ENCODE measurements around the gene PDAP1. TPM values are rescaled to one million over a fixed set of nuclear protein-coding genes. Genes with fewer than 3 reads are reported as not detected.

PDAP1 gene
- total and polyA plus RNA-seq, 2 experiments from 2014 or later = 52.6 to 93.9 TPM

DNA sequence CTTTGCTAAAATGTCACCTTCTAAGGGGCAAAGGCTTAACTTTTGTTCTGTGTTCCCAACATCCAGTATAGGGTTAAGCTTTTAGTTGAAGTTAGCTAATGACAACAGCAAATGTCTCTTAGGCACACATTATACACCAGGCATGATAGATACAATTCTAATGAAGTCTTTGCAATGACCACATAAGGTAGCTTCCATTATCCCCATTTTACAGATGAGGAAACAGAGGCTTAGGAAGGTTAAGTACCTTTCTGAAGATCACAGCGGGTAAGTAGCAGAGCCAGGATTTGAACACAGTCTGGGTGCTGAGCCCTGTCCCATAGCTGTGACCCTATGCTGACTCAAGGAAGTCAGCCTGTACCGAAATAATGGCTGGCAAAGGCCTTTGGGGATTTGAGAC is 2.2 kb upstream of the PDAP1 start:
- Histone ChIP-seq H3K27ac (no peak overlapping the region), H3K4me2 (peak overlapping the region; percentile 87)

DNA sequence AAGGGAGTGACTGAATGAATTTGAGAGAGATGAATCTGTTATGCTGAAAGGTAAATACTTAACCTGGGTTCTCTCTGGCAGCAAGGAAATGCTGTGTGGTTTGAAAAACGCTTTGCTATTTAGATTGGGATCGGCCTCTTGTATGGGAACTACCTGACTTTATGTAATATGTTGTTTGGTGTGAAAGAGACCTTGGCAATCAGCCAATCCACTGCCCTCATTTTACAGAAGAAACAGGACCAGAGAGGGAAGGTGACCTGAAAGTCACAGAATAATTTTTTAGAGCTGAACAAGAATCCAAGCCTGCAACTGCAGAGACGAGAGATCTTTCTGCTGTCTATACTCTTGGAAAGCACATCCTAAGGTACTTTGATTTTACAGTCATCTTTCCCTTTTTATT is 1.4 kb upstream of the PDAP1 start:
- Histone ChIP-seq H4K20me1 (ENCODE audit: insufficient read depth, poor library complexity, severe bottlenecking) (peaks cover 27% of the 10 kb centered on the region), H3K9me3 (ENCODE audit: low read depth) (no peaks in the 10 kb centered on the region), H3K4me2 (peak overlapping the region; percentile 87), H3K27me3 (no peaks in the 10 kb centered on the region), H3K79me2 (peaks cover 87% of the 10 kb centered on the region), H2AFZ (no peak overlapping the region), H3K4me3 (peak overlapping the region; percentile 39), H3K4me1 (ENCODE audit: insufficient read depth) (peaks cover 23% of the 10 kb centered on the region), H3K36me3 (replicated peaks; ENCODE audit: insufficient read depth, low read depth) (peaks cover 3% of the 10 kb centered on the region), H3K9me2 (replicated peaks; ENCODE audit: insufficient read depth) (no peaks in the 10 kb centered on the region), H3K27ac (peak overlapping the region; percentile 95)
- DNase-seq (ENCODE audit: low spot score) = no peak
- TF ChIP-seq EZH2 (IDR thresholded peaks at IDR 0.05; ENCODE audit: borderline replicate concordance) = no peak
- TF ChIP-seq, protein P1, sequence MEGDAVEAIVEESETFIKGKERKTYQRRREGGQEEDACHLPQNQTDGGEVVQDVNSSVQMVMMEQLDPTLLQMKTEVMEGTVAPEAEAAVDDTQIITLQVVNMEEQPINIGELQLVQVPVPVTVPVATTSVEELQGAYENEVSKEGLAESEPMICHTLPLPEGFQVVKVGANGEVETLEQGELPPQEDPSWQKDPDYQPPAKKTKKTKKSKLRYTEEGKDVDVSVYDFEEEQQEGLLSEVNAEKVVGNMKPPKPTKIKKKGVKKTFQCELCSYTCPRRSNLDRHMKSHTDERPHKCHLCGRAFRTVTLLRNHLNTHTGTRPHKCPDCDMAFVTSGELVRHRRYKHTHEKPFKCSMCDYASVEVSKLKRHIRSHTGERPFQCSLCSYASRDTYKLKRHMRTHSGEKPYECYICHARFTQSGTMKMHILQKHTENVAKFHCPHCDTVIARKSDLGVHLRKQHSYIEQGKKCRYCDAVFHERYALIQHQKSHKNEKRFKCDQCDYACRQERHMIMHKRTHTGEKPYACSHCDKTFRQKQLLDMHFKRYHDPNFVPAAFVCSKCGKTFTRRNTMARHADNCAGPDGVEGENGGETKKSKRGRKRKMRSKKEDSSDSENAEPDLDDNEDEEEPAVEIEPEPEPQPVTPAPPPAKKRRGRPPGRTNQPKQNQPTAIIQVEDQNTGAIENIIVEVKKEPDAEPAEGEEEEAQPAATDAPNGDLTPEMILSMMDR (IDR thresholded peaks at IDR 0.05; ENCODE audit: poor library complexity) = no peak
- TF ChIP-seq EZH2phosphoT487 (IDR thresholded peaks at IDR 0.05; ENCODE audit: low read depth, severe bottlenecking, unreplicated experiment) = no peak
- 61% methylated on average over 3 of the region's 3 CpGs for WGBS (ENCODE audit: low lambda C conversion rate, missing lambda C conversion rate)

More for the DNA sequence above, 2.2 kb upstream of the PDAP1 start:
- H3K9me2 ChIP-seq (replicated peaks; ENCODE audit: insufficient read depth) = no peaks in the 10 kb centered on the region
- no peaks in the 10 kb centered on the region for H3K9me3 ChIP-seq (ENCODE audit: low read depth)
- H4K20me1 ChIP-seq (ENCODE audit: insufficient read depth, poor library complexity, severe bottlenecking) = peaks cover 18% of the 10 kb centered on the region
- TF ChIP-seq, protein P1 (IDR thresholded peaks at IDR 0.05; ENCODE audit: poor library complexity) = no peak
- TF ChIP-seq EZH2phosphoT487 (IDR thresholded peaks at IDR 0.05; ENCODE audit: low read depth, severe bottlenecking, unreplicated experiment) (no peak), EZH2 (IDR thresholded peaks at IDR 0.05; ENCODE audit: borderline replicate concordance) (no peak)
- DNase-seq (ENCODE audit: low spot score) = no peak
- H3K79me2 ChIP-seq = peaks cover 79% of the 10 kb centered on the region
- H2AFZ ChIP-seq = no peak overlapping the region
- H3K4me3 ChIP-seq = no peak overlapping the region
- peaks cover 23% of the 10 kb centered on the region for H3K4me1 ChIP-seq (ENCODE audit: insufficient read depth)
- H3K36me3 ChIP-seq (replicated peaks; ENCODE audit: insufficient read depth, low read depth) = peaks cover 3% of the 10 kb centered on the region
- H3K27me3 ChIP-seq = no peaks in the 10 kb centered on the region
- 92% methylated on average over 2 of the region's 2 CpGs for WGBS (ENCODE audit: low lambda C conversion rate, missing lambda C conversion rate)

DNA sequence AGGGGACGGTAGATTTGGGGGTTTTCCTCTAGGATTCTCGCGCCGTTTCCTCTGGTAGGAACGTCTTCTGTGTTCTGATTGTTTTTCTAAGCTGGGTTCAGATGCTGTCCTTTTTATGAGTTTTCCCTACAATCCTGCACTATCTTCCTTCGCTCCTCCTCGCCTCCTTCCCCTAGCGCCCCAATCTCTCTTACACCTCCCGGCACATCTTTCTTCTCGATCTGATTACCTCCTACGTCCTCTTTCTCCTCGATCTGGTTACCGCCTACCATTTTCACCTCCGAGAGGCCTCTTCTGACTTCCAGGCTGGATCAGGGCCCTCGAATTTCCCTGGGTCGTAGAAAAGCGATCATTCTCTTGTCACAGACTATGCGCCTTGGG is 785 bp upstream of the PDAP1 start:
- Histone ChIP-seq H3K9me3 (ENCODE audit: low read depth) (no peaks in the 10 kb centered on the region), H3K79me2 (peaks cover 86% of the 10 kb centered on the region), H3K36me3 (replicated peaks; ENCODE audit: insufficient read depth, low read depth) (peaks cover under 1% of the 10 kb centered on the region), H3K4me3 (peak overlapping the region; percentile 39), H3K9me2 (replicated peaks; ENCODE audit: insufficient read depth) (no peaks in the 10 kb centered on the region), H2AFZ (peak overlapping the region; percentile 26), H3K4me1 (ENCODE audit: insufficient read depth) (peaks cover 23% of the 10 kb centered on the region), H3K27me3 (no peaks in the 10 kb centered on the region), H3K4me2 (peak overlapping the region; percentile 87), H3K27ac (peak overlapping the region; percentile 95), H4K20me1 (ENCODE audit: insufficient read depth, poor library complexity, severe bottlenecking) (peaks cover 27% of the 10 kb centered on the region)
- no peak for TF ChIP-seq EZH2 (IDR thresholded peaks at IDR 0.05; ENCODE audit: borderline replicate concordance)
- no peak for TF ChIP-seq EZH2phosphoT487 (IDR thresholded peaks at IDR 0.05; ENCODE audit: low read depth, severe bottlenecking, unreplicated experiment)
- TF ChIP-seq, protein P1 (IDR thresholded peaks at IDR 0.05; ENCODE audit: poor library complexity) = no peak
- no peak for DNase-seq (ENCODE audit: low spot score)
- under 1% methylated on average over 18 of the region's 18 CpGs for WGBS (ENCODE audit: low lambda C conversion rate, missing lambda C conversion rate)

Data from hepatocyte (in vitro differentiated cells).